Heart left ventricle (tissue), 16 donors: ENCODE data around the gene TUBB2B. TPM values are rescaled to one million over a fixed set of nuclear protein-coding genes. Genes with fewer than 3 reads are reported as not detected.
"Not testable (repeated sequence)": the region's sequence is repeated elsewhere in the genome, so short reads cannot be mapped to it uniquely, and the experiment has no call there.

Experiments
- ATAC-seq, 4 donors: fragments of 200-7000 bp; cut with Tn5 transposase; one replicate each; pipeline ENCODE4 v1.9.1; 2020 to 2022; ENCODE audit warnings: moderate library complexity in 4 of 4, mild to moderate bottlenecking in 3 of 4, moderate number of reproducible peaks in 1 of 4
- DNase-seq, 5 donors: peaks; one replicate each; pipeline ENCODE4 v3.0.0-alpha.2; 2020
- H3K27ac ChIP-seq, 12 donors: fragments of 200-600 bp; sonication (generic) in 4 of 12; one replicate each; pipeline versions ENCODE4 v1.5.0 to v1.8.0; 2016 to 2022; ENCODE audit warnings: mild to moderate bottlenecking in 2 of 12
- H3K27me3 ChIP-seq, 9 donors: fragments of 200-600 bp; sonication (generic) in 2 of 9; one replicate each; pipeline versions ENCODE4 v1.5.1 to v1.8.0; 2016 to 2022; ENCODE audit warnings: mild to moderate bottlenecking in 3 of 9
- H3K36me3 ChIP-seq, 9 donors: fragments of 200-600 bp; sonication (generic) in 2 of 9; one replicate each; pipeline versions ENCODE4 v1.5.0 to v1.8.0; 2018 to 2022; ENCODE audit warnings: mild to moderate bottlenecking in 2 of 9
- H3K4me1 ChIP-seq, 12 donors: fragments of 200-600 bp; sonication (generic) in 4 of 12; one replicate each; pipeline versions ENCODE4 v1.5.0 to v1.8.0; 2016 to 2022; ENCODE audit warnings: mild to moderate bottlenecking in 3 of 12
- H3K4me3 ChIP-seq, 12 donors: fragments of 200-600 bp; sonication (generic) in 4 of 12; one replicate each; pipeline versions ENCODE4 v1.5.0 to v1.8.0; 2017 to 2022; ENCODE audit warnings: mild to moderate bottlenecking in 9 of 12, moderate library complexity in 4 of 12
- H3K9me3 ChIP-seq, 12 donors: fragments of 200-600 bp; sonication (generic) in 4 of 12; one replicate each; pipeline versions ENCODE4 v1.5.0 to v1.8.0; 2016 to 2022; ENCODE audit warnings: mild to moderate bottlenecking in 1 of 12
- CTCF ChIP-seq, 12 donors: fragments of 200-600 bp; sonication (generic) in 4 of 12; IDR thresholded peaks; one replicate each; pipeline versions ENCODE4 v1.5.0 to v1.8.0; 2018 to 2022; ENCODE audit warnings: antibody characterized with exemption in 12 of 12, mild to moderate bottlenecking in 5 of 12
- POLR2A ChIP-seq, 2 donors: fragments of 450-650 bp; IDR thresholded peaks; one replicate each; pipeline ENCODE4 v1.6.1; 2017; ENCODE audit warnings: antibody characterized with exemption in 2 of 2, mild to moderate bottlenecking in 2 of 2, moderate library complexity in 2 of 2
- WGBS, 4 donors: extraction: QIAGEN DNeasy Blood & Tissue Kit in 2 of 4; methylation state at CpG; one replicate each; pipeline versions ENCODE4 v1.1.5 to v1.1.7; 2013 to 2018; 5-methylcytosine and 5-hydroxymethylcytosine counted together
- intact Hi-C, 10 donors: fragments of 100-400 bp; cut with DNase I; formaldehyde crosslinking; loops; one replicate each; pipeline versions ENCODE4 v1.11.1 to v1.14.2; 2022
- polyA plus RNA-seq, 2 donors: library from polyadenylated mRNA; stranded (reverse); fragments of 200-250 nt; gene quantifications; one replicate each; pipeline ENCODE4 v1.2.3, GENCODE V29; 2013
- total RNA-seq, 9 donors: library from RNA; depleted of rRNA in 2 of 9; stranded (reverse); fragments of >200 nt in 2 of 9; fragmentation: NEBNext Ultra II Directional in 3 of 9; extraction: Animal tissue kit (Norgen Biotek cat#: 25700) in 3 of 9; gene quantifications; one replicate each; pipeline versions ENCODE4 v1.1.0 to v1.2.4, GENCODE V29; 2016 to 2023
- donor health status: ischemic (EF 13 %, LVEDD 7.1; RV severe dilation, severe dysfunction).
- donor health status: healthy with polysubstance abuse.
- donor health status: DM: no; HTN: yes; CAD: no.
- donor health status: DM: no; HTN: no; CAD: no.
- donor health status: ischemic (EF 25% LVEDD 6.9; RV normal size, moderate dysfunction).
- donor health status: ischemic (EF 25% LVEDD 5.7; RV mildly dilated, moderate dysfunction).
- donor health status: healthy.
- donor health status: DM: yes; HTN: yes; CAD: no.
- donor health status: ischemic (EF 35%, LVEDD 5.7; RV mildly dilated, moderate dysfunction).
- donor health status: nonischemic (EF 11% LVEDD 7.7; RV severe dilation, severe dysfunction).
- donor health status: DM: yes; HTN: yes; CAD: no.
- donor health status: PGD.
- donor health status: ischemic (EF 29% LVEDD 5.4; RV normal size, mild dysfunction).
- donor health status: nonischemic (EF 23%, LVEDD 6.1; RV moderate dilation, normal function).

Gene TUBB2B
- total and polyA plus RNA-seq, 11 donors = 0.90 to 3.4 (median 1.5) TPM

DNA sequence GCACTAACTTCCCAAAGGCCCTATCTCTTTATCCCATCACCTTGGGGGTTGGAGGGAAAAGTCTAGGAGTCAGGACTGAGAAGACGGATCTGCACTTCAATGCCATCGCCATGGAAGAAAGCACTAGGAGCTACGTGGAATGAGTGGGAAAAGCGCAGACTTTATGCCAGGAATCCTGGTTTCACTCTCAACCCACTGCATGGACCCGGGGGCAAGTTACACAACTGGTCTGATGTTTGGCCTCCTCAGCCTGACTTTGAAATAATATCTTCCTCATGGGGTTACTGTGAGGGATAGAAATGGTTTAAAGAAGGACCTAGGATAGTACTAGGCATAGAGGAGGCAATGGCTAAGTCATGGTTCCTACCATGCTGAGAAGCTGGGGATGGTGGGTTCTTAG lies 17.8 kb upstream of the TUBB2B start:
- intact Hi-C loops = no loop called here
- Histone ChIP-seq H3K4me1 (peaks cover 0 to 14% (median 0%) of the 10 kb centered on the region in 12 donors), H3K27ac (no peak overlapping the region), H3K27me3 (peaks cover 0 to 20% (median 0%) of the 10 kb centered on the region in 9 donors), H3K4me3 (no peak overlapping the region), H3K36me3 (no peaks in the 10 kb centered on the region), H3K9me3 (no peaks in the 10 kb centered on the region)
- ATAC-seq (no peak), DNase-seq (no peak)
- TF ChIP-seq CTCF (IDR thresholded peaks at IDR 0.05) = no peak
- no peak for TF ChIP-seq POLR2A (IDR thresholded peaks at IDR 0.05)
- 94 to 99% (median 97%) methylated on average over 5 of the region's 5 CpGs for WGBS, 4 donors

- ATAC-seq, intact Hi-C loops: not testable (repeated sequence)
These were observed 17.3 kb upstream of the TUBB2B start for GRCh38 chr6:3244832-3245161.

DNA sequence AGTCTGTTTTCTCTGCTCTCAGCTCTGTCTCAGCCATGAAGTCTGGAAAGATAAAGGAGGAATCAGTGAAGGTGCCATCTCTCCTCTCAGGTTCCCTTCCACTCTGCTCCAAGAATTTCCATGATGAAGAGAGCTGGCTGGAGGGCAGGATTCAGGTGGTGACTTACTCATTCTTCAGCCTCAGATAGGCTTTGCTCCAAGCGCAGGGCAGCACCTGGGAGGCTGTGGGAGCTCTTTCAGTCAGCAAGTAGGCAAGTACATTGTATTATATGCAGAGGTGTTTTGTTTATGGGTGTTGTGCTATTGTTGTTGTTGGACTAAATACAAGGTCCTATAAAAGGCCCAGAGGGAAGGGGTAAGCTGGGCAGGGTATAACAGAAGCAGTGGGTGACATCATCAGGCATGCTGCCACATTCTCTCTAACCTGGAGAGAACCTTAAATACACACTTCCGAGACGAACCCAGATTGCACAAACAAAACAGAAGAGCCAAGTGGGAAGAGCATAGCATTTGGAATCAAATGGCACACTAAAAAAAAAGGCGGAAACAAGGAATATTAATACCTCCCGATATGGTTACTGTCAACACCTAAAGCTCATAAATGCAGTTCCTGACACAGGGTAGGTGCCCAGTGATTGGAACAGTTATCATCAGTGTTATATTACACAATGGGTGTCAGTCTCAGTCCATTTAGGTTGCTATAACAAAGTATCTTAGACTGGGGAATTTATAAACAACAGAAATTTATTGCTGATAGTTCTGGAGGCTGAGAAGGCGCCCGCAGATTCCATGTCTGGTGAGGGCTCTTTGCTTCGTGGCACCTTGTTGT lies 16.8 kb upstream of the TUBB2B start:
- Histone ChIP-seq H3K36me3 (no peaks in the 10 kb centered on the region), H3K4me1 (peaks cover 0 to 10% (median 0%) of the 10 kb centered on the region in 12 donors), H3K27me3 (peaks cover 0 to 19% (median 0%) of the 10 kb centered on the region in 9 donors), H3K9me3 (no peaks in the 10 kb centered on the region), H3K4me3 (no peak overlapping the region), H3K27ac (no peak overlapping the region)
- TF ChIP-seq CTCF (IDR thresholded peaks at IDR 0.05) (no peak), POLR2A (IDR thresholded peaks at IDR 0.05) (no peak)
- DNase-seq (no peak), ATAC-seq (no peak)
- intact Hi-C loops = no loop called here
- 92 to 95% (median 93%) methylated on average over 8 of the region's 8 CpGs for WGBS, 4 donors

More at GRCh38 chr6:3244832-3245161, 17.3 kb upstream of the TUBB2B start:
- peaks cover 0 to 20% (median 0%) of the 10 kb centered on the region in 9 donors for H3K27me3 ChIP-seq
- 93 to 97% (median 96%) methylated on average over 7 of the region's 7 CpGs for WGBS, 4 donors
- H3K9me3 ChIP-seq, H3K27ac ChIP-seq, H3K36me3 ChIP-seq, DNase-seq, H3K4me3 ChIP-seq: not testable (repeated sequence)
- peaks cover 0 to 10% (median 0%) of the 10 kb centered on the region in 12 donors for H3K4me1 ChIP-seq

- 81 to 91% (median 89%) methylated on average over 4 of the region's 4 CpGs for WGBS, 4 donors
- H3K36me3 ChIP-seq = no peaks in the 10 kb centered on the region
- no peak for ATAC-seq
- no peak overlapping the region for H3K4me3 ChIP-seq
- TF ChIP-seq CTCF (IDR thresholded peaks at IDR 0.05) (no peak), POLR2A (IDR thresholded peaks at IDR 0.05) (no peak)
- intact Hi-C loops = no loop called here
- H3K9me3 ChIP-seq = no peaks in the 10 kb centered on the region
- no peak overlapping the region for H3K27ac ChIP-seq
- peaks cover 0 to 8% (median 0%) of the 10 kb centered on the region in 12 donors for H3K4me1 ChIP-seq
- no peak for DNase-seq
- peaks cover 0 to 11% (median 0%) of the 10 kb centered on the region in 9 donors for H3K27me3 ChIP-seq
These were observed 15.3 kb upstream of the TUBB2B start for GRCh38 chr6:3242768-3243167.

DNA sequence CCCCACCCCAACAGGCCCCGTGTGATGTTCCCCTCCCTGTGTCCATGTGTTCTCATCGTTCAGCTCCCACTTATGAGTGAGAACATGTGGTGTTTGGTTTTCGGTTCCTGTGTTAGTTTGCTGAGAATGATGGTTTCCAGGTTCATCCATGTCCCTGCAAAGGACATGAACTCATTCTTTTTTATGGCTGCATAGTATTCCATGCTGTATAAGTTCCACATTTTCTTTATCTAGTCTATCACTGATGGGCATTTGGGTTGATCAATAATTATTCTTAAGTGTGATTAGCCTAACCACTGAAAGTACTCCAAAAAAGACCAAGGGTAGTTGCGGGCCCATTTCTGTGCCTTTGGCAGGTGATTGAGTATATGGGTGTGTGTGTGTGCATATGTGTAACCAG lies 14.3 kb upstream of the TUBB2B start:
- H3K4me1 ChIP-seq, H3K4me3 ChIP-seq, DNase-seq, H3K27me3 ChIP-seq, H3K9me3 ChIP-seq, intact Hi-C loops, H3K36me3 ChIP-seq, ATAC-seq, H3K27ac ChIP-seq: not testable (repeated sequence)
- 91 to 96% (median 94%) methylated on average over 4 of the region's 4 CpGs for WGBS, 4 donors
